ENCODE measurements around the gene MCC.
A peak's percentile ranks its signal among the peaks of the same experiment; 100 is the strongest.

MCC gene

DNA sequence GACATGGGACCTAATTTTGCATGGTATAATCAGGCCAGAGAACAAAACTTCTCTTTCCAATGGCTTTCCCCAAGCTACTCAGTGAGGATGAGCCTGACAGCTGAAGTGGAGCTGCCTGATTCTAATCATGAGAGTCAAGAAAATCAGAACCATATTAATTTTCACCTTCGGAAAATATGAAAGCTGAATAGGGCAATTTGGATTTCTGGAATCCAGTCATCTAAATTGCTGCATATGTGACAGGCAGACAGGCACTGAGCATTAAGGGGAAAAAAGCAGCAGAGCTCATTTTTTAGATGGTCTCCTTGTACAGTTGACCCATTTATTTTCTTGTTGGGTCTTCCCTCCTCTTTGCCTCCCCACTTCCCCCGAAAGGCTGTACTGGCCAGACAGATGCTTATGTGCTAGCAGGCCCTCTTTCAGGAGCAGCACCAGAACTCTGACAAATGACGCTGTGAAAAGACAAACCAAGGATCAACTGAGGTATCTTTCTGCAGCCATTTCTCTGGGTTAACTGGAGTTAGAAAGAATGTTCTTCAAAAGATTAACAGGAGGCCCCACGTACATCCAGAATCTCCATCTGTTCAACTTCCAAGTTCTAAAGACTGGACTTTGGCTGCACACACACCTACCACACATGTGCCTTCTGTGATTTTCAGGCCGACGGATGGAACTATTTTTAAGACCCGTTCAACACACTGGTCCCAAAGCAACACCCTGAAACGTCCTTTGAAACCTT is 336.4 kb downstream of the MCC start:
- DNase-seq (ENCODE audit: low spot score): no peak

DNA sequence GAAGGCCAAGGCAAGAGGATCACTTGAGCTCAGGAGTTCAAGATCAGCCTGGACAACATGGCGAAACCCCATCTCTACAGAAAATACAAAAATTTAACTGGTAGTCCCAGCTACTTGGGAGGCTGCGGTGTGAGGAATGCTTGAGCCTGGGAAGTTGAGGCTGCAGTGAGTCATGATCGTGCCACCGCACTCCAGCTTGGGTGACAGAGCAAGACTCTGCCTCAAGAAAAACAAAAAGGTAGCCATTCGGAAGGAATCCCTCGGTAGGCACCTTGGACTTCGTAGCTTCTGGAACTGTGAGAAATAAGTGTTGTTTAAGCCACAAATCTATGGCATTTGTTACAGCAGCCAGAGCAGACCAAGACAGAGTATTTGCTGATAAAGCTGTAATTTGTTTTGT is 337.4 kb downstream of the MCC start:
- DNase-seq (ENCODE audit: low spot score): no peak

DNA sequence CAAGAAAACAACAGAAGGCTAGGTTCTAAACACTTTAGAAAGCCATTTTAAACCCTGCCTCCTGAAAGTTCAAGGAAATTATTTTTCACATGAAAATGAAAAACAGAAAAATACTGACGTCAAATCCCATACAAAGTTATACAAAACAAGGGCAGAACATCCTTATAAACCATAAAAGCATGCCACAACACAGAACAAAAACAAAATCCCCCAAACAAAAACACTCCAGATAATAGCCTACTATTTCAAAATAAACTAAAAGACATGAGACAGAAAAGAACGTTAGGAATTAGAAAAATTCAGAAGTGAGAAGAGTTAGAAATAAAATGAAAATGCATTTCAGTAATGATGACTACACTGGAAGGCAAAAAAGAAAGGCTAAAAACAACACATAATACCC is 338.0 kb downstream of the MCC start:
- no peak for DNase-seq (ENCODE audit: low spot score)

GRCh38 chr5:113147537-113147936 is 340.7 kb downstream of the MCC start:
- no peak for DNase-seq (ENCODE audit: low spot score)

DNA sequence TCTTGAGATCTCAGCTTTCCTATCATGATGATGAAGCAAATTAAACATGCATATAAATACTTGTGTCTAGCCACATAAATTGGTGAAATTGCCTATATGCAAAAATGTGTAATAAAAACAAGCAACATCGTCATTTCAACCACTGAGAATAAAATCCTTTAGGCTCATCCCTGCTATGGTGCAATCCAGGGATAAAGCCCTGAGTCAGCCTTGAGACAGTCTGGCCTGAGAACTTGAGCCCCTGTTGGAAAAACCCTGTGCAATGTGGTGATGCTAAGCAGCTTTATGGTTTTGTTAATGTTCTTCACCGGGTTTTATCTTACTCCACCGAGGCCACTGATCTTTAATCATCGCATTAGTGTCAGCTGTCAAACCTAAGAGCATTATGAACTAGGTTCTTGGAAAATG is 341.1 kb downstream of the MCC start:
- peak; percentile 79 for DNase-seq (ENCODE audit: low spot score)

DNA sequence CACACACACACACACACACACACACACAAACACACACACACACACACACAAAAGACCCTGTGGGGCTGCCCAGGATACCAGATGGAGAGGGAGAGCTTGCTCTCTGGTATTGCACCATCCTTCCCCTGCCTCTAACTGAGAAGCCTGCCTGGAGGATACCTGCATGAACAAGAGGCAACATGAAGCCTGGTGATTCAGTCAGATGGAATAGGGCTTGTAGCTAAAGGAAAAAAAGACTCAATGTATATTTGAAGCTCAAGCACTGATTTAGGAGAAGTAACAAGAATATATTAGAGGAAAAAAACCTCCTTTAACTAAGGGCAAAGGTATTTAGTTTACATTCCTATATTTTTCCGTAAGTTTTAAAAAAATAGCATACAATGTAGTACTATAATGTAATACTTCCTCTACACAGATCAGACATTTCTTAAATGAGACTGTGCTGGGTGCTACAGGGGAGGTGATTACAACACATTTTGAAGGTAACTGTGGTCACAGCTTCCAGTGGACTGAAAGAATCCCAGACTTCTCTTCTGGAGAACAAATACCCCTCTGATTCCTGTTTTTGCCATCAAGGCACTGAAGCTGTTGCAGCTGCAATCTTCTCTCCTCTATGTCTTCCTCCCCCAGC is 342.4 kb downstream of the MCC start:
- no peak for DNase-seq (ENCODE audit: low spot score)

DNA sequence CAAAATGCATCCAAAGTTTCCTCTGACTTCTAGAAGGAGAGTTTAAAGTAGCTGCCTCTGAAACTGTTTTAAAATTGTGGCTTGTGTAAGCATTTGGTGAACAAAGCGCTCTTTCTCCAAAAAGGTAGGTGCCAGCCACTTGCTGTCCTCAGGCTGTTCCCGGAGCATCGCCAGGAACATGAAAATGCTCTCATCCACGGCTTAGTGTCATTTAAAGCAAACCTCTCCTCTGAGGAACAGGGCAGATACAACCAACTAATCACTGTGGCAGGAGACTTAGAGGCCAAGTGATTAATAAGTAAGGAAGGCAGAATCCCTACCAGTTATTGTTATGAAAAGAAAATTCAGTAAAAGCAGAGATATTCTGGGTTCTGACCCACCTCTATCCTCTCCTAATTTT is 346.1 kb downstream of the MCC start:
- no peak for DNase-seq (ENCODE audit: low spot score)

DNA sequence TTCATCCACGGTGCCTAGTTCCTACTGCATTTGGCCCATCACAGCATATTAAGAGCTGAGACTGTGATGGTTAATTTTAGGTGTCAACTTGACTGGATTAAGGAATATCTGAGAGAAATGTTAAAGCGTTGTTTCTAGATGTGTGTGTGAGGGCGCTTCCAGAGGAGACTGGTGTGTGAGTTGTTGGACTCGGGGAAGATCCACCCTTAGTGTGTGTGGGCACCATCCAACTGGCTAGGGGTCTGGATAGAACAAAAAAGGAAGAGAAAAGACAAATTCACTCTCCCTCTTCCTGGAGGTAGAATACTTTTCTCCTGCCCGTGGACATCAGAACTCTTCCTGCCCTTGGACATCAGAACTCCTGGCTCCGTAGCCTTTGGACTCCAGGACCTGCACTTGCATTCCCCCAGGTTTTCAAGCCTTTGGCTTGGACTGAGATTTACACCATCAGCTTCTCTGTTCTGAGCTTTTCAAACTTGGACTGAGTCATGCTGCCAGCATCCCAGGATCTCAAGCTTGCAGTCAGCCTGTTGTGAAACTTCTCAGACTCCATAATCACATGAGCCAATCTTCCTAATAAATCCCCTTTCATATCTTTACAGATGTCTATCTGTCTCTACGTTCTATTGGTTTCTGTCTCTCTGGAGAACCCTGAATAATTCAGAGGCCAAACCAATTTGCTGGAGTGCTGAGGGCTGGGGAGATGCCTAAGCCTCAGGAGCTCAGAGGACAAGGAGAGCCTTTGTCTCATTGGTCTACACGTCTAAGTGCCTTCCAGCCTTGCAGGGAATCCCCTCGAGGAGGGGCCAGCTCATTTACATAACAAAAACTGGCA is 347.2 kb downstream of the MCC start:
- no peak for DNase-seq (ENCODE audit: low spot score)

DNA sequence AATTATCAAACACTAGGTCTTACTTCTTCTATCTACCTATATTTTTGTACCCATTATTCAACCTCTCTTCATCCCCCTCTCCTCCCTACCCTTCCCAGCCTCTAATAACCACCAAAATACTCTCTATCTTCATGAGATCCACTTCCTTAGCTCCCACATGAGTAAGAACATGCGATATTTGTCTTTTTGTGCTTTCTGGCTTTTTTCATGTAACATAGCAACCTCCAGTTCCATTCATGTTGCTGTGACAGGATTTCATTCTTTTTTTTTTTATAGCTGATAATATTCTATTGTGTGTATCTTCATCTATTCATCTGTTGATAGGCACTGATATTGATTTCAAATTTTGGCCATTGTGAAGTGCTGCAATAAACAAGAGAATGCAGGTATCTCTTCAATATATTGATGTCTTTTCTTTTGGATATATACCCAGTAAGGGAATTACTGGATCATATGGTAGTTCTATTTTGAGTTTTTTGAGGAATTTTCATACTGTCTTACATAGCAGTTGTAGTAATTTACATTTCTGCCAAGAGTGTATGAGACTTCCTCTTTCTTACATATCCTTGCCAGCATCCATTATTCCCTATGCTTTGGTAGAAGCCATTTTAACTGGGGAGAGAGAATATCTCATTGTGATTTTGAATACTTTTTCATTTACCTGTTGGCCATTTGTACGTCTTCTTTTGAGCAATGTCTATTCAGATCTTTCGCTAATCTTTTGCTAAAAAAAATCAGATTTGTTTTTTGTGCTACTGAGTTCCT is 354.9 kb downstream of the MCC start:
- DNase-seq (ENCODE audit: low spot score): no peak

GRCh38 chr5:113132564-113132963 is 355.7 kb downstream of the MCC start:
- no peak for DNase-seq (ENCODE audit: low spot score)

DNA sequence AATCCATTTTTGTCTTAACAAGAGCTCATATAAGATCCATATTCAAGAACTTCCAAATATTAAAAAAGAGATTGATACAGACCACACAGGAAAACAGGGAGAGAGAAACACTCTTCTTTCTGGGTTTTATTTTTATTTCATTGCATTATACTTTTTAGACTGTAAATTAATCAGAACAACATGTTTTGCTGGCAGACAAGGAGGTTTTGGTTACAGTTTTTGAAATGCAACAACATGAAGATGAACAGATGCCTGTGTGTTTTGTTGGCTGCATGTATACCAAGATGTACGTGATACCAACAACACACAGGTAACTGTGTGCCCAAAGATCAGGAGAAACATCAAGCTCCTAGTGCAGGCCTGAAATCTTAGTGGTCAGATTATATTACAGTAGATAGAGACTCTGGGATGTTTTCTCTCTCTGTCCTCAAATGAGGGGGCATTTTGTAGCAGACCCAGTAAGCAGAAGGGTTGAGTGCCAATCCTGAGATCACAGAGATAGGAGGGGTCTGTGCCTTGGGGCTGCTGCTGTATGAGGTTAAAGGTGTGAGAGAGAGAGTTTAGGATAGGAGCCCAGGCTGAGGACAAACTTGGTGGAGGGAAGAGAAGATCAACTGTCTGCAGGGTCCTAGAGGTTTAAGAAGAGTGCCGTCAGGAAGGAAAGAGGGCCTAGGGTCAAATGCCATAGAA is 359.5 kb downstream of the MCC start:
- DNase-seq (ENCODE audit: low spot score): no peak

DNA sequence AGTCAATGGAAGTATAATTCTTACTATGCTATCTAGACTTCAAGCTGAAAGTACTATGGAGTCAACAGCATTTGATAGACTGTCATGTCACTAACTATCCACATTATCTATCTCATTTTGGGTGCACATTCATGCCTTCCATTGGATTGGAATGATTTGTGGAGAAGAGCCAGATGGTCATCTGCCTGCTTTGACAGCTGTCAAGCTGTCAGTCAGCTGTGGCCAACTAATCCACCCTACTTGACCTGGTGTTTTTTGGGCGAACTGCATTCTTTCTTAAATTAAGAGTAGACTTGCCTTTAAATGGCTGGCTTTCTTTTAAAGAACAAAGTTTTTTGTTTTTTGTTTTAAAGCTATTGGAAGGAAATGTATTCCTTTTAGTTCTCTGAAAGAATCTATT is 360.2 kb downstream of the MCC start:
- no peak for DNase-seq (ENCODE audit: low spot score)

GRCh38 chr5:113127021-113127420 is 361.2 kb downstream of the MCC start:
- no peak for DNase-seq (ENCODE audit: low spot score)

DNA sequence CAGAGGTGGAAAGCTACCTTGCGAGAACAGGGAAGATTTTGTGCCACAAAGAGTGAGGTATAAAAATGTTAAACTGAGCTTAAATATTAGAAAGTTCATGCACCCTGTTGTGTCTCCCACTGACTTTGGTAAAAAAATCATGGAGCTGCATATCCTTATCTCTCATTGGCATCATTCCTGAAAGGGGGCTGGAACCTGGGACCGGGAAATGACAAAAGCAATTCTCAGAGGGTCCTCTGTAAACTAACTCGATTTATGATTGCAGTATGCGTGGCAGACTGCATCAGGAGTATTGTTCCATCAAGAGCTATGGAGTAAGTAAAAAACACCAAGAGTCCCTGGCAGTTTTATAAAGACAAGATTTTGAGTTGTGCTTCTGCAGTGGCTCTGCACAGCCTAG is 362.9 kb downstream of the MCC start:
- peak; percentile 72 for DNase-seq (ENCODE audit: low spot score)

GRCh38 chr5:113124914-113125313 is 363.3 kb downstream of the MCC start:
- DNase-seq (ENCODE audit: low spot score): no peak

GRCh38 chr5:113124265-113124664 is 364.0 kb downstream of the MCC start:
- DNase-seq (ENCODE audit: low spot score): no peak

DNA sequence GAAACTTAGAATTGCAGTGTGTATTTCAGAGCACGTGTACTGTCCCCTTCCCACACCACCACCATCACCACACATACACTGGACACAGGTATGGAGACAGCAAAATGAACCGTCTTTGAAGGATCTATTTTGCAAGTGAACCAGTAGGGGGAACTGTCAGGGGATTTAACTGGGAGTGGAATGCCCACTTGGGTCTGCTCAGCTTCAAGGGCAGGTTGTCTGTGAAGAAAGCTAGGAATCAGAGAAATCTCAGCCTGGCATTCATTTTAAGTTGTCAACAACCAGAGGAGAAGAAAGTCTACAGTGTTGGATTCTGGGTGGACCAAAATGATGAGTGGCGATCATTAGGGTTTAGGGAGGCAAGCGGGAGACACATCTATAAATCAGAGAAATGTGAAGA is 364.6 kb downstream of the MCC start:
- peak; percentile 78 for DNase-seq (ENCODE audit: low spot score)

DNA sequence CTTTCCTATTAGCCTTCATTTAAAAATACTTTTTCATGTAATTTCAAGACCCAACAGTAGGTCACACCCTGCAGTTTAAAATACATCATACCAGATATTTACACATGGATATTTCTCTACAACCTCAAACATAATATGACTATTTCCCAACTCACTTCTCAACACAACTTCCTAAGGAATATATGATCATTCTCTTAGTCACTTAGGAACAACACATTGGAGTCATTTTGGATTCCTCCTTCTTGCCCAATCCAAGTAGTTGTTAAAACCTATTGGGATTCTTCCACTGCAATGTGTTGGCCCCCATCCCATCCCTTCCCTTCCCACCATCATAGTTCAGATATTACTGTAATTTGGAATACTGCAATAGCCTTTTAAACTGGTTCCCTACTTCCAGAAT is 366.2 kb downstream of the MCC start:
- DNase-seq (ENCODE audit: low spot score): no peak

DNA sequence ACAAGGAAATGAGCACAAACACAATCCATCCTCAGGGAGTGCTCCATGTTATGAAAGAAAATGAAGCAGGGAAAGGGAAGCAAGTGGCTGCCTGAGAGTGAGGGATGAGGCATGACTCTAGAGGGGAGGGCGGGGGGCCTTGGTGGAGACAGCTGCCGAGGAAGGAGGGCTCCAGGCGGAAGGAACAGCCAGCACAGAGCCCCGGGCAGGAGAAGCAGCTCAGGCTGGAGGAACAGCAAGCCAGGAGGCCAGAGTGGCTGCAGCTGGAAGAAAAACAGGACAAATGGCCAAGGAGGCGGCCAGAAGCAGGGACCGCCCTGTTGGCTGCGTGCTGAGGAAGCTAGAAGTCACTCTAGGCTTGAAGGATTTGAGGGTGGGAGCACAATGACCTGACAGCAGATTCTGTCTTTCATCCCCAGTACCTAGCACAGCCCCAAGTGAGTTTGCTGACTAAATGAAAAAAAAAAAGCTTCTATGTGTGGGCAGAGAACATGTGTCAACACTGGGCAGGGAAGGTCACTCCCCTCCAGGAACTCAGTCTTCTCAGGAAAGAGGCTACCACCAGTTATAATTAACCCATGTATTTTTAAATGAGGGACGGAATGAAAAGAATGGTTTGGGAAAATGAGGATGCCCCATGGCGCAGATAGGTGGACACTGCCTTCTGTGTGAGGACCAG is 368.9 kb downstream of the MCC start:
- peak; percentile 71 for DNase-seq (ENCODE audit: low spot score)

- DNase-seq (ENCODE audit: low spot score): peak; percentile 79
Measured at GRCh38 chr5:113118765-113119164, 369.5 kb downstream of the MCC start.

GRCh38 chr5:113118298-113118697 is 370.0 kb downstream of the MCC start:
- DNase-seq (ENCODE audit: low spot score): peak; percentile 87
